Liver (tissue), 3 donors: ENCODE measurements around the gene TTBK1.

Experiments used
- JUND ChIP-seq, 2 donors: IDR thresholded peaks; 2 replicates each; pipeline ENCODE4 v1.6.1; 2016; ENCODE audit warnings: antibody characterized with exemption in 2 of 2
- RAD21 ChIP-seq, 2 donors: IDR thresholded peaks; 2 replicates each; pipeline ENCODE4 v1.6.1; 2016; ENCODE audit warnings: antibody characterized with exemption in 2 of 2, mild to moderate bottlenecking in 2 of 2
- RXRA ChIP-seq, 2 donors: IDR thresholded peaks; 2 replicates each; pipeline ENCODE4 v1.6.1; 2017 to 2018; ENCODE audit warnings: antibody characterized with exemption in 2 of 2, mild to moderate bottlenecking in 1 of 2
- SP1 ChIP-seq: IDR thresholded peaks from 2 replicates; pipeline ENCODE4 v1.6.1; 2018; ENCODE audit warnings: antibody characterized with exemption, mild to moderate bottlenecking
- TAF1 ChIP-seq: conservative IDR thresholded peaks from 2 replicates; pipeline ENCODE4 v1.6.1; 2016; ENCODE audit warnings: antibody characterized with exemption, mild to moderate bottlenecking
- TF ChIP-seq, protein P1 (sequence below): IDR thresholded peaks from 2 replicates; pipeline ENCODE4 v1.6.1; 2016; ENCODE audit warnings: antibody characterized with exemption
- TF ChIP-seq, protein P2 (sequence below): fragments of 150-350 bp; IDR thresholded peaks from 2 replicates; pipeline ENCODE4 v1.5.1; 2017; ENCODE audit warnings: improper control_type of control experiment, low read depth, low read length; ENCODE audit not compliant: missing input control
- TF ChIP-seq, protein P3 (sequence below): IDR thresholded peaks from 2 replicates; pipeline ENCODE4 v1.6.1; 2016; ENCODE audit warnings: antibody characterized with exemption, mild to moderate bottlenecking
- donor health status: healthy.
- donor health status: healthy.

DNA sequence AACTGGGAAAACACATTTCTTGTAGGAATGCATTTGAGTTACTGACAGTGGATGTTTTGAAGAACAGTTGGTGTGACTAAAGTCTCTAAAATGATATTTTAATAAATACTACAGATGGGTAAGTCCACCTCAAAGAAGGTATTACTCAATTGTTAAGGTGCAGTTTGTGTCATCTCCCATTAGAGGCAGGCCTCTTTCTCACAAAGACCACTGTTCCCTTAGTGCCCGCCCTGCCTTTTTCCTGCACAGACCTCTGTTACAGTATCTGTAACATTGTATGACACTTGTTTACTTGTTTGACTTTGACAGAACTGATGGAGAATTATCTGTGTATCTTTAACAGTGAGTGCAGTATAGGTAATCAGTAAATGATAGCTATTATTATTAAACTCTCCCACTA lies 70.5 kb downstream of the TTBK1 start:
- TF ChIP-seq RAD21 (IDR thresholded peaks at IDR 0.05) (no peak), TAF1 (no peak), JUND (IDR thresholded peaks at IDR 0.05) (no peak), RXRA (IDR thresholded peaks at IDR 0.05) (no peak), SP1 (no peak)
- TF ChIP-seq, protein P1, sequence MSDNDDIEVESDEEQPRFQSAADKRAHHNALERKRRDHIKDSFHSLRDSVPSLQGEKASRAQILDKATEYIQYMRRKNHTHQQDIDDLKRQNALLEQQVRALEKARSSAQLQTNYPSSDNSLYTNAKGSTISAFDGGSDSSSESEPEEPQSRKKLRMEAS = no peak
- TF ChIP-seq, protein P2, sequence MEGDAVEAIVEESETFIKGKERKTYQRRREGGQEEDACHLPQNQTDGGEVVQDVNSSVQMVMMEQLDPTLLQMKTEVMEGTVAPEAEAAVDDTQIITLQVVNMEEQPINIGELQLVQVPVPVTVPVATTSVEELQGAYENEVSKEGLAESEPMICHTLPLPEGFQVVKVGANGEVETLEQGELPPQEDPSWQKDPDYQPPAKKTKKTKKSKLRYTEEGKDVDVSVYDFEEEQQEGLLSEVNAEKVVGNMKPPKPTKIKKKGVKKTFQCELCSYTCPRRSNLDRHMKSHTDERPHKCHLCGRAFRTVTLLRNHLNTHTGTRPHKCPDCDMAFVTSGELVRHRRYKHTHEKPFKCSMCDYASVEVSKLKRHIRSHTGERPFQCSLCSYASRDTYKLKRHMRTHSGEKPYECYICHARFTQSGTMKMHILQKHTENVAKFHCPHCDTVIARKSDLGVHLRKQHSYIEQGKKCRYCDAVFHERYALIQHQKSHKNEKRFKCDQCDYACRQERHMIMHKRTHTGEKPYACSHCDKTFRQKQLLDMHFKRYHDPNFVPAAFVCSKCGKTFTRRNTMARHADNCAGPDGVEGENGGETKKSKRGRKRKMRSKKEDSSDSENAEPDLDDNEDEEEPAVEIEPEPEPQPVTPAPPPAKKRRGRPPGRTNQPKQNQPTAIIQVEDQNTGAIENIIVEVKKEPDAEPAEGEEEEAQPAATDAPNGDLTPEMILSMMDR = no peak
- TF ChIP-seq, protein P3, sequence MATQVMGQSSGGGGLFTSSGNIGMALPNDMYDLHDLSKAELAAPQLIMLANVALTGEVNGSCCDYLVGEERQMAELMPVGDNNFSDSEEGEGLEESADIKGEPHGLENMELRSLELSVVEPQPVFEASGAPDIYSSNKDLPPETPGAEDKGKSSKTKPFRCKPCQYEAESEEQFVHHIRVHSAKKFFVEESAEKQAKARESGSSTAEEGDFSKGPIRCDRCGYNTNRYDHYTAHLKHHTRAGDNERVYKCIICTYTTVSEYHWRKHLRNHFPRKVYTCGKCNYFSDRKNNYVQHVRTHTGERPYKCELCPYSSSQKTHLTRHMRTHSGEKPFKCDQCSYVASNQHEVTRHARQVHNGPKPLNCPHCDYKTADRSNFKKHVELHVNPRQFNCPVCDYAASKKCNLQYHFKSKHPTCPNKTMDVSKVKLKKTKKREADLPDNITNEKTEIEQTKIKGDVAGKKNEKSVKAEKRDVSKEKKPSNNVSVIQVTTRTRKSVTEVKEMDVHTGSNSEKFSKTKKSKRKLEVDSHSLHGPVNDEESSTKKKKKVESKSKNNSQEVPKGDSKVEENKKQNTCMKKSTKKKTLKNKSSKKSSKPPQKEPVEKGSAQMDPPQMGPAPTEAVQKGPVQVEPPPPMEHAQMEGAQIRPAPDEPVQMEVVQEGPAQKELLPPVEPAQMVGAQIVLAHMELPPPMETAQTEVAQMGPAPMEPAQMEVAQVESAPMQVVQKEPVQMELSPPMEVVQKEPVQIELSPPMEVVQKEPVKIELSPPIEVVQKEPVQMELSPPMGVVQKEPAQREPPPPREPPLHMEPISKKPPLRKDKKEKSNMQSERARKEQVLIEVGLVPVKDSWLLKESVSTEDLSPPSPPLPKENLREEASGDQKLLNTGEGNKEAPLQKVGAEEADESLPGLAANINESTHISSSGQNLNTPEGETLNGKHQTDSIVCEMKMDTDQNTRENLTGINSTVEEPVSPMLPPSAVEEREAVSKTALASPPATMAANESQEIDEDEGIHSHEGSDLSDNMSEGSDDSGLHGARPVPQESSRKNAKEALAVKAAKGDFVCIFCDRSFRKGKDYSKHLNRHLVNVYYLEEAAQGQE = no peak
